Embryonic facial prominence (tissue), 1 donor: ENCODE measurements around the gene FCRL2.
"Not testable (repeated sequence)": the region's sequence is repeated elsewhere in the genome, so short reads cannot be mapped to it uniquely, and the experiment has no call there.

Source experiments
- DNase-seq: peaks from one replicate; pipeline ENCODE4 v3.0.0-alpha.2; 2016; ENCODE audit errors: extremely low spot score

Gene FCRL2

DNA sequence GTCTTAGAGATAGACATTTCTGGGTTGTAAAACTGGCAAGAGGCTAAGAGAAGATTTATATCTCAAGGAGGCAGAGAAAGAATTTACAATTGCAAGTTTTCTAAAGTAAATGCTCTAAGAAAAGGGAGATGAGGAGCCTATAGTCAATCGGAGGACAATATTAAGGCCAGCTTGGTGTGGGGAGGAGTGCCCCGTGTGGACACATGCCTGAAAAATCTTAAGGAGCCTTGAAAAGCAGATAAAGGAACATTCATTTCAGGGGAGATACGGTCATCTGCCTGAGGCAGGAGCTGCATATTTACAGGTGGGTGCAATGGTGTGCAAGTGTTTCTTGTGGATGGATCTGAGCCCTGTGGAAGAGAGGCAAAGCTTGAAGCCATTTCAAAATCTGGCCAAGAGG lies 25.6 kb downstream of the FCRL2 start:
- no peak for DNase-seq

DNA sequence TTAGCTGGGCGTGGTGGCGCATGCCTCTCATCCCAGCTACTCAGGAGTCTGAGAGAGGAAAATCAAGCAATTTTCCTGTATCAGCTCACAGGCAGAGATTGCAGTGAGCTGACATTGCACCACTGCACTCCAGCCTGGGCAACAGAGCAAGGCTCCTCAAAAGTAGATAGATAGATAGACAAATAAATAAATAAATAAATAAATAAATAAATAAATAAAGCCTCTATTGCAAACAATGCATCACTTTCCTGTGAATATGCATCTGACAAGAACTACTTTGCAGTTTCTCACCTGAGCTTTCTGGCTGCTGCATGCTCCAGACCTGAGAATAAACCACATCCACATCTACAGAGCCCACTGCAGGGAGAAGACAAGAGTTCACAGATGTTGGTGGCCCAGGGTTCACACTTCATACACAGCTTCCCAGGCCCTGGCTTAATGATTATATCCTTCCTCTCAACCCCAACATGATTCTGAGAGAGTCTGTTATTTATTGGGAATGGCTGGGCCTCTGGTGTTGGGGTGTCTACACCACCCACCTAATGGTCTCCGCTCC lies 28.6 kb downstream of the FCRL2 start:
- no peak for DNase-seq

GRCh38 chr1:157739229-157739901 lies 37.6 kb downstream of the FCRL2 start:
- DNase-seq = no peak

GRCh38 chr1:157735991-157736390 lies 40.9 kb downstream of the FCRL2 start:
- DNase-seq = not testable (repeated sequence)

- no peak for DNase-seq
Measured at GRCh38 chr1:157734321-157734720, 42.6 kb downstream of the FCRL2 start.

- DNase-seq = no peak
Measured at GRCh38 chr1:157732755-157733154, 44.2 kb downstream of the FCRL2 start.

- no peak for DNase-seq
Measured at GRCh38 chr1:157725221-157725577, 51.7 kb downstream of the FCRL2 start.

DNA sequence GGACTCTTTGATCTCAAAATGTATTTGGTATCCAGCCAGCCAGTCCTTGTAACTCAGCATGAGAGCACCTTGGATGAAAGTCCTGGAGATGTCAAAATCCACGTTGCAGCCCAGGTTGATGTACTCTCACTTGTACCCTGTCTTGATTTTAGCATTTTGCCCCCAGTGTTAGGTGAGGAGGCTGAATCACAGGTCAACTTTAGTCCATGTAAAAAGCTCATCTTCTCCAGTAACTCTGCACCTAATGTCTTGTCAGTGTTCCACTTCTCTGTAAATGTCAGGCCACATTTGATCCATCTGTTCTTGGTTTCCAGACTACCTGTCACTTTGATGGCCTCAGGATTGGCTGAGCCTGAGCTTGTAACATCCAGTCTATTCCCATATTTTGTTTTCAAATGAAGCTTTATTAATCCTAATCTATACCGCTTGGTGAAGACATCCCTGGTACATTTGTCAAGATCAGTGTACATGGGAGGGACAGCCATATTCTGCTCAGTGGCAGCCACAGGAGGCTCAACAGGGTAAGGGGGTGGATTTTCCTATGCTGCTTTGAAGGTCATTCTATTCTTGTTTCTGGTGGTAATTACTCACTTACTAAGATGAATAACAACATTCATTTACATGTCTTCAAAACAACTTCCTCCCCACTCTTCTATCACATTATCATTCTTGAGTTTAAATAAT lies 52.3 kb downstream of the FCRL2 start:
- no peak for DNase-seq

GRCh38 chr1:157723157-157723556 lies 53.8 kb downstream of the FCRL2 start:
- DNase-seq = no peak

DNA sequence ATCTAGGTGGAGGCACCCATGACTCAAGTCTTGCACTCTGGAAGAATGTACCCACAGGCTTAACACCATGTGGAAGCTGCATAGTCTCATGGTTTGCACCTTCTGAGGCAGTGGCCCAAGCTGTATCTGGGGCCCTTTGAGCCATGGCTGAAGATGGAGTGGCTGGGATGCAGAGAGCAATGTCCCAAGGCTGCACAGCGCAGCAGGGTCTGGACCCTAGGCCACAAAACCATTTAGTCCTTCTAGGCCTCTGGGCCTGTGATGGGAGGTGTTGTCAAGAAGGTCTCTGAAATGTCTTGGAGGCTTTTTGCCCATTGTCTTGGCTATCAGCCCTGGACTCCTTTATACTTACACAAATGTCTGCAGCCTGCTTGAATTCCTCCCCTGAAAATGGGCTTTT lies 54.9 kb downstream of the FCRL2 start:
- no peak for DNase-seq

DNA sequence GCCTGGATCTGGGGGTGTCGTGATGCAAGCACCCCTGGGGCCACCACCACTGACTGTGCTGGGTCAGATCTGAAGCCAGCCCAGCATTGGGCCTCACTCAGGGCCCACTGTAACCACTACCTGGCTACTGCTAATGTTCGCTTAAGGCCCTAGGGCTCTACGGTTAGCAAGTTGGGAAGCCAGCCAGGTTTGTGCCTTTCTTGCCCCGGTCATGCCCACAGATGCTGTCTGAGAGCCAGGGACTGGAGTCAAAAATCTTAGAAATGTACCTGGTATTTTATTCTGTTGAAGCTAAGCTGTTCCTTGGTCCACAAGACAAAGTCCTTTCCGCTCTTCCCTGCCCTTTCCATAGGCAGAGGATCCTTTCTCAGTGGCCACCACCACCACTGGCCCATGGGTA lies 61.2 kb downstream of the FCRL2 start:
- DNase-seq = no peak

- DNase-seq = no peak
Measured at GRCh38 chr1:157711802-157712201, 65.1 kb downstream of the FCRL2 start.

DNA sequence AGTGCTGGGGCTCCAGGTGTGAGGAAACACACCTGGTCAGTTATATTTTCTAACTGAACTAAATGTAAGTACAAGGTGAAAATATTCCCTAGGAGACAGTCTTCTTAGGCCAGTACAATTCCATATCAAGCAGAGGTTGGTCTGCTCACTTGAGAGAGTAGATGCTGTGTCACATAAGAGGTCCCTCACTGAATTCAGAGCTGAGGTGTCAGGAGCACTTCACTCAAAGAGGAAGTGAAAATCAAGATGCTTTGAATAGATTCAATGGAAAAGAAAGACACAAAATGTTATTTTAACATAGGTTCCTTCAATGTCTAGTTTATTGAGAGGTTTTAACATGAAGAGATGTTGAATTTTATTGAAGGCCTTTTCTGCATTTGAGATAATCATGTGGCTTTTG lies 72.1 kb downstream of the FCRL2 start:
- DNase-seq = no peak

DNA sequence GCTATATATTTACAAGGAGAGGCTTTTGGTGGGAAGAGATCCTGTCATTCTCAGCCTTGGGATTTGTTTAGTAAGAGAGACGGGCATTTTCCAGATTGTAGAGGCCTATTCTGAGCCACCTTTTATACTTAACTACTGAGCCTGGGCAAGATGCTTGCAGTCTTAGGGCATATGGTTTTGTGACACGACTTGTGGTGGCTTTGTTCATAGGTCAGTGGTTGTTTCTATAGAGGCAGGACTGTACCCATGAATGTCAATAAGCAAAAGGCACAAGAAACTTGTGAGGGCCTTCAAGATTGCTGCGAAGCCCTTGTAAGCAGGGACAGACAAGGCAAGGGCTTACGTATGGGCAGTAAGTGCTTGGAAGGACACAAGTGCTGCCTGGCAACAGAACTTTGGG lies 73.0 kb downstream of the FCRL2 start:
- no peak for DNase-seq

- no peak for DNase-seq
Measured at GRCh38 chr1:157702308-157702825, 74.6 kb downstream of the FCRL2 start.

GRCh38 chr1:157700732-157701131 lies 76.2 kb downstream of the FCRL2 start, which contains the start of gene FCRL3:
Gene FCRL3 (minus strand): TSS chr1:157700769. CDS start chr1:157700489, 280 bp downstream.
- no peak for DNase-seq

DNA sequence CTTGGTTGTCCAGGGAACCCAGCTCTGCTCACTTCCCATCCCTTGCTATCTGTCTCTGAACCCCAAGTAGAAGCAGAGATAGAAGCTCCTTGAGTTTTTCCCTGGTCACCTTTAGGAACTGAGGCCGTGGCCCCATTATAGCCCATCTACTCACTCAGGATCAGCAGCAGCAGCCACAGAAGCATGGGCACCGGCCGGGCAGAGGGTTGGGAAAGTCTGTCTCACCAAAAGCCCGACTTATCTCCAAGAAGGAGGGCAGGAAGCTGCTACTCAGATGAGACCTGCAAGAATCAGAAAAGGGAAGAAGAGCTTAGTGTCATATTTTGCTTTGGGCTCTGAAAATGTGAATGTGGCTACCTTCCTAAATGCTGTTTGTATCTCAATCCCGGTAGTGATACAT lies 76.6 kb downstream of the FCRL2 start:
- DNase-seq = no peak

DNA sequence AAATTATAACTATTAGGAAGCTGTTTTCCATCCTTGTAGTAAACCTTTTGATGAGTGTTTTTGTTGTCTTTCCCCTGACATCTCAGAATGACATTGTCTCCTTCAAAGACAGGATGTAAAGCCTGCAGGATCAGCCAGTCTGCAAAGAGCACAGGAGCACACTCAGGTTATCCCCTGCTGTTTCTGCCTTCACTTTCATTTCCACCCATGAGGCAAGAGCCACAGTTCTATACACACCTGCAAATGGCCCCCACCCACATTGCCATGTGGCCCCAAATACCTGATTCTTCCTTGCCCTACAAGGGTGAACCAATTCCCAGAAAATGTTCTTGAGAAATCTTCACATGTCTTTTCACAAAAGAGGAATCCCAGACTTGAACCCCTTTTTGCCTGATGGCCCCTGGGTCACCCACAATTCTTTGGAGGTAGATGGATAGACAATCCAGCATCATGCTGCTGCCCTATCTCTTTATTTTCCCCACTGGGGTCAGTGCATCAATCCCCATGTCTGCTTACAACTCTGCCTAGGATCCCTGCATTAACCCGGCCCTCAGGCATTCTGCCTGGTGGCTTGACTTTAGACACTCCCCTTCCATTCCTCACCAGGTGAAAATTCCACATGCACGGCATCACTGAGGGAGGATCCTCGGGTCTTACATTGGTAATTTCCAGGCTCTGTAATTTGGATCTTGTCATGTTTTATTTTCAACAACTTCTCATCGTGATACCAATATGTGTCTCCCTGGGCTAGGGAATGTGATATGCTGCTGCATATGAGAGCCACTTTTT lies 79.0 kb downstream of the FCRL2 start:
- no peak for DNase-seq

DNA sequence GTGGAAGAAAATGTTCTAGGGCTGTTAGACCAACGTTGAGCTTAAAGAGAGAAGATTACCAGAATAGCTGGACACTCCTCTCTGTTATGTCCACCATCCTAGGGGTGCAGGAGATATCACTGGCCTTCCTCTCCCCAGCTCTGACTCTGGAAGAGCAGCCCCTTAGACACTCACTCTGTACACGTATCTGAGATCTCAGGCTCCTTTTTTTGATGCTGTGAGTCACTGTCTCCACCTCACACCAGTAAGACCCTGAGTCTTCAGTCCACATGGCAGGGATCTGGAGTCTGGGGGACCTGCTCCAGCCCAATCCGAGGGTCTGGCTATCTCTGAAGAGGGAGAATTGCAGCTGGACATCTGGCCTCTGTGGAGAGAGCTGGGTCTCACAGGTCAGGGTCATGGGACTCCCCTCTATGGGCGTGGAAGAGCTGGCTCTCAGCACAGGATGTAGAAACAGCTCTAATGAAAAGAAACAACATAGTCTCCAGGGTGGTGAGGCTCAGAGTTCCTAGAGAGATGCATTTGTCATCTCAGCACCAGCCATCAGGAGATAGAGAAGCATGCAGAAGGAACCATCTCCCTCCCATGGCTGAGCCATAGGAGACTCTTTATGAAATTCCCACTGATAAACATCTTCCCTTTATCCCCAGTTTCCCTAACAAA lies 79.8 kb downstream of the FCRL2 start:
- DNase-seq = no peak
